Stimulated activated CD4-positive, alpha-beta T cell treated with anti-CD3 and anti-CD28 coated beads, Interleukin-15, amount 100 ng/mL, for 48 hours (primary cell): ENCODE results near the gene LEFTY2.
"Not testable (repeated sequence)": the region's sequence is repeated elsewhere in the genome, so short reads cannot be mapped to it uniquely, and the experiment has no call there.

ENCODE experiments used
- DNase-seq, 2 donors: peaks; one replicate each; pipeline ENCODE4 v3.0.0-alpha.2; 2020; ENCODE audit warnings: low read depth in 2 of 2

The LEFTY2 gene

GRCh38 chr1:225906467-225906866 is 34.6 kb downstream of the LEFTY2 start:
- DNase-seq, result no peak

DNA sequence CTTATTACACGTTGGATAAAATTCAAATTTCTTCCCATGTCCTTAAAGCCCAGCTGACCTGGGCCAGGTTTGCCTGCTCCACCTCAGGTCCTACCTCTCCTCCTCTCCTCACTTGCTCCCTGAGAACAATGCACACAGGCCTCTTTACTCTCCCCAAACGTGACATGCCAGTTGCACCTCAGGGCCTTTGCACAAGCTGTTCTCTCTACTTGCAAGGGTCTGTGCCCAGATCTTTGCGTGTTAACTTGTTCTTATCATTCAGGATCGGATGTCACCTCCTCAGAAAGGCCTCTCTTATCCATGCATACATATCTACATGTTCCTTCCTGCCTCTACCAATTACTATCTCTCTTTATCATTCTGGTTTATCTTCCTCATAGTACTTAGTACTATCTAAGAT is 37.4 kb downstream of the LEFTY2 start:
- no peak for DNase-seq

DNA sequence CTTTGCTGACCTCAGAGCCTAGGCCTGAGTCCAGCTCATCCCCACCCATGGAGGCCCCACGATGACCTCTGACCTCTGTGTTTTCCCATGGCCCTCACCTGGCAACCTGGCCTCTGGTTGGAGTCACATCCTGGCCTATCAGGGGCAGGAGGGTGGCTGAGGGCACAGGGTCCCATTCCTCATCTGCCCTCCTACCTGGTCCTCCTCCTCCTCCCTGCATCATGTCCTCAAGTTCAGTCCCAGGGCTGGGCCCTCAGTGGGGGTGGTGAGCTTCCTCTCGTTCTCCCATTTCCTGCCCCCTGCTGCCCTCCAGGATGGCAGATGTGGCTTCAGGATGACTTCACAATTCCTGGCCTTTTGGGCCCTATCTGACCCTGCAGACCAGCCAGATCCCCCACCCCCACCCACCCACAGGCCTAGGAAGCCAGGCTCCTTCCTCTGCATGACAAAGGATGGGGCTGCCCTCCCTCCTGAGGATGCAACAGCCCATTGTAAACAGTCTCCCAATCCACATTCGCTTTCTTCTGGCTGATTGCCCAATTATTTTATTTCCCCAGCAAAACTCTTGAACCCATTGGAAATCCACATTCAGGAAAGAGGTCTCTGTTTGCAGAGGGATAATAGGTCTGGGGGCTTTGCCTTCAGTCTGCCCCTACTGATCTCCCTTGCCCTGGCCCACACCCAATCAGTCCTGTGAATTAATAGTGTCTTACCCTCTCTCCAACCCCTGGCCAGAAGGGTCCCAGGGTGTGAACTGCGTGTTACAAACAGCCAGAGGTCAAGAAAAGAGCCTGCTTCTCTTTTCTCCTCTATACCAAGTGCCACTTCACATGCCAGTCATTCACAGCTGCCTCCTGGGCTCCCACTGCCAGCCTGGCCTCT is 41.7 kb downstream of the LEFTY2 start:
- DNase-seq, result no peak

- no peak for DNase-seq
Measured at GRCh38 chr1:225897595-225898514, 43.2 kb downstream of the LEFTY2 start.

- peak; percentile 49 to 53 for DNase-seq
Measured at GRCh38 chr1:225896937-225897549, 44.0 kb downstream of the LEFTY2 start.

- DNase-seq, result no peak
Measured at GRCh38 chr1:225896494-225896893, 44.5 kb downstream of the LEFTY2 start.

GRCh38 chr1:225892307-225892706 is 48.7 kb downstream of the LEFTY2 start:
- no peak for DNase-seq

GRCh38 chr1:225891229-225891972 is 49.6 kb downstream of the LEFTY2 start:
- DNase-seq, result no peak

DNA sequence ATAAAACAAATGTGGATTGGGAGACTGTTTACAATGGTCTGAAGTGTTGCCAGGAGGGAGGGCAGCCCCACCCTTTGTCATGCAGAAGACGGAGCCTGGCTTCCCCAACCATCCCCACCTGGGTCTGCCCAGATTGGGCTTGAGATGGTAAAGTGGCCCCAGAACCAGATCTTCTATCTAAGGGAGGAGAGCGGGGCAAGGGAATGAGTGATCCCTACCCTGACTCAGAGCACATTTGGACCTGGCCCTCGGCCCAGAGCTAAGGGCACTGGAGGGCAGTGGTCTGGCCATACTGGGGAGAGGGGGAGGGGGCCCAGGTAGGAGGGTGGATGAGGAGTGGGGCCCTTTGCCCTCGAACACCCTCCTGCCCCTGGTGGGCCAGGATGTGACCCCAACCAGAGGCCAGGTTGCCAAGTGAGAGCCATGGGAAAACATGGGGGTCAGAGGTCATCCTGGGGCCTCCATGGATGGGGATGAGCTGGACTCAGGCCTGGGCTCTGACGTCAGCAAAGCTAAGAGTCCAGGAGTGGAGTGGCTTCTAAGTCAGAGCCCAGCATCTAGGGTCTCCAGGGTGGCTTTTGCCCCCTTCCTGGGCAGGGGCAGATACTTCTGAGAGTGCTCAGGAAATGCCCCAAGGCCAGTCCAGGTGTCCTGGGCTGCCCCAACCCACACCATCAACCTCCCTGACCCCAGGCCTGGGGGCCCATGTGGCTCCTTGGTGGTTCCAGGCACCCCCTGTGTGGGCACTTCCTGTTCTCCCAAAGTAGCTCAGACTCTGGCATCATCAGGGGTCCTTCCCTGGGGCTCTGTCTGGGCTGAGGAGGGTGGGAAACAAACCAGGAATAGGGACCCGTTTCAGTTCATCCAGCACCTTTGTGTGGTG is 50.4 kb downstream of the LEFTY2 start:
- DNase-seq, result no peak

DNA sequence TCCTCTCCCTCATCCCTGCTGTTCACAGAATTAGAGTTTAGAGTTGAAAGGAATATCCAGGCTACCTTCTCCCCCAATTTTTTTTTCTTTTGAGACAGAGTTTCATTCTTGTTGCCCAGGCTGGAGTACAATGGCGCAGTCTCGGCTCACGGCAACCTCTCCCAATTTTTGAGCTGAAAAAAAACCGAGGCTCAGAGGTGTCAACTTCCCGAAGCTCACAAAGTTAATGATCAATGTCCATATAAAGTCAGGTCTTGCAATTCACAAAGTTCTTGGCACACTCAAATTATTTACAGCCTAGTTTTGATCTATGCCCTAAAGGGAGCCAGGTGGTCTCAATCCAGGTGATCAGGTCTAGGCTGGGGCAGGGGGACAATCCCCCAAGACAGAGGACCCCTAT is 51.3 kb downstream of the LEFTY2 start:
- DNase-seq, result no peak

- DNase-seq, result no peak
Measured at GRCh38 chr1:225888898-225889601, 52.0 kb downstream of the LEFTY2 start, which contains the start of gene LEFTY1. Gene LEFTY1, minus strand, starts transcription at chr1:225889146. Its CDS starts 80 bp downstream, at chr1:225889066.

- no peak for DNase-seq
Measured at GRCh38 chr1:225888289-225888897, 52.6 kb downstream of the LEFTY2 start.

DNA sequence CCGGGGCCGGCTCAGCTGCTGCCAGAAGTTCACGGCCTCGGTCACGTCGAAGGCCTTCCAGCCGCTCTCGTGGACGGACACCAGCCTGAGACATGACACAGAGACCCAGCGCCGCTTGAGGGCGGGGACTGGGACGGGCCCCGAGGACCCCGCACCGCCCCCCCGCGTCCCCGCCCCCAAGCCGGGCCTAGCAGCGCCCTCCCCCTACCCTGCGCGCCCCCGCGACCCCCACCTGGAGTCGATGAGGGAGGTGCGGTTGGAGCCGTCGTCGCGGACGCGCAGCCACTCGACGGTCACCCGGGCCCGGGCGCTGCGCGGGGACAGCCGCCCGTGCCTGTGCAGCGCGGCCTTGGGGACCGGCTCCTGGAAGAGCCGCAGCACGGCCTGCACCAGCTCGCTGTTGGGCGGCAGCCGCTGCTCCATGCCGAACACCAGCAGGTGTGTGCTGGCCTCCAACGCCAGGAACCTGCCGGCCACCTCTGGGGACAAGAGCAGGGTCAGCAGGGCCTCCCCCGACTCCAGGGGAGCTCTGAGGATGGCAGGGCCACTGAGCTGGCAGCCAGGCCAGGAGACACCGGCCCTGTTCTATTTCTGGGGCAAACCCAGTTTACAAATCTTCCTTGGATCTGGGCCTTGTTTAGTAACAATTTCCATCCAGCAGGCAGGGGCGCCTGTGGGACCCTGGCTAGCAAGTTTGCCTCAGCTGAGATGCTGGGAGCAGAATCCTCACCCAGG is 53.3 kb downstream of the LEFTY2 start:
- DNase-seq, result not testable (repeated sequence)

- DNase-seq, result no peak
Measured at GRCh38 chr1:225887030-225887314, 54.0 kb downstream of the LEFTY2 start.
